ENCODE data around the gene ZSCAN31. TPM values are rescaled to one million over a fixed set of nuclear protein-coding genes. Genes with fewer than 3 reads are reported as not detected.

The ZSCAN31 gene
- total and polyA plus RNA-seq, 9 of the 15 experiments (the other 6 are each of a cell fraction or from before 2014, with no cell fraction given): 3.9 to 12.1 (median 7.0) TPM

DNA sequence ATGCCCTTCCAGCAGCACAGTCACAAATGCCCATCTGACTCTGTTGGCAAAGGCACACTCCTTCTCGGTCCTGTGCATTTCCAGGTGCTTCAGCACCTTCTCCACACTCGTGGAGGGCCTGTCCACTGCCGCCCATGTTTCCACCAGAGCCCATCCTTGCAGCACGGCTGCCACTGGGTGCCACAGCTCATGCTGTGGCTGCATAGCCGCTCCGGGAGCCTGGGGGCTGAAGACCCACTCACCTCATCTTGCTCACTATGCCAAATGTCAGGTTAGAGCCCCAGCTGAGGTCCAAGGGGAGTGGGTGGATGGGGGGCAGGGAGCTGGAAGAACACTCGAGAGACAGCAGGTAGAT is 20.7 kb upstream of the ZSCAN31 start:
- Histone ChIP-seq H3K4me2 (ENCODE audit: insufficient read depth, low read length) (peak overlapping the region; percentile 95), H3K79me2 (ENCODE audit: control insufficient read depth, insufficient read depth, low read length) (peaks cover 62% of the 10 kb centered on the region), H3K27me3 (ENCODE audit: control insufficient read depth in 2 of 2, insufficient read depth in 2 of 2, low read length in 2 of 2) (no peaks in the 10 kb centered on the region; a peak in 1 of 5 replicates), H3K9me3 (replicated peaks; ENCODE audit: control insufficient read depth, insufficient read depth, low read depth, low read length) (no peaks in the 10 kb centered on the region; the same call in 1 of the 2 replicates), H3K4me3 (no peak overlapping the region), H4K20me1 (replicated peaks; ENCODE audit: control insufficient read depth, insufficient read depth, low read length) (no peaks in the 10 kb centered on the region), H3K36me3 (ENCODE audit: control insufficient read depth, insufficient read depth, low read length) (peaks cover 30% of the 10 kb centered on the region), H2AFZ (ENCODE audit: low read depth, low read length) (no peak overlapping the region), H3K9ac (ENCODE audit: insufficient read depth in 1 of 2, low read depth in 2 of 2, low read length in 2 of 2) (peak overlapping the region; percentile 68 to 79), H3K4me1 (replicated peaks in 1 of 2; ENCODE audit: control insufficient read depth in 2 of 2, insufficient read depth in 2 of 2, low read length in 2 of 2) (peaks cover 41 to 48% of the 10 kb centered on the region in 2 experiments), H3K27ac (ENCODE audit: extremely low read depth, low read depth, low read length) (peak overlapping the region; percentile 76; the same call in 2 of the 3 replicates), H3K9me1 (ENCODE audit: control insufficient read depth, insufficient read depth, low read length) (no peaks in the 10 kb centered on the region)
- ChIA-PET CTCF (ENCODE audit: low intra/inter-chr PET ratio) (interaction anchor here (0.6 to 1.7 kb wide), 5 partner anchors 133 to 1167 kb away, joined by 3 to 12 read pairs (median 3); no protein-coding TSS in a partner anchor), POLR2A (interaction anchor here (0.6 to 5.3 kb wide), 30 partner anchors 9 to 729 kb away, joined by 3 to 80 read pairs (median 4); partner anchors contain the start of genes PGBD1, ZKSCAN8, ZSCAN26 and ZSCAN31)
- DNase-seq (ENCODE audit: extremely low read depth in 1 of 4, low spot score in 3 of 4): no peak
- no TSS peak for BruUV-seq (replicated peaks)
- intact Hi-C loops (cut with micrococcal nuclease): loop anchor here (1.0 to 10.0 kb wide), 4 partner anchors 220 to 522 kb away; a partner anchor contains a TSS
- in situ Hi-C loops (cut with MboI): loop anchor here (5.0 kb wide), 1 partner anchor 219 kb away; no protein-coding TSS in a partner anchor
- no peak for ATAC-seq
- 64% methylated on average over 7 of the region's 7 CpGs for WGBS (ENCODE audit: insufficient coverage, low coverage, missing lambda C conversion rate)
- no peak for FAIRE-seq
- TF ChIP-seq SMARCE1 (IDR thresholded peaks at IDR 0.05) (no peak), ZSCAN29 (IDR thresholded peaks at IDR 0.05) (no peak), CBFB (CRISPR knock-in tag; IDR thresholded peaks at IDR 0.05) (0 out of 2 replicates have a peak, but pooled peaks have one; percentile 42), EGR1 (conservative IDR thresholded peaks at IDR 0.05) (peak; percentile 15; the same call in 1 of the 2 replicates), SMAD1 (IDR thresholded peaks at IDR 0.05; ENCODE audit: low read depth, low read length, partially characterized antibody) (no peak), ELF1 (tag; IDR thresholded peaks at IDR 0.05) (peak; percentile 8; the same call in 1 of the 2 replicates)
- TF ChIP-seq, protein P1, sequence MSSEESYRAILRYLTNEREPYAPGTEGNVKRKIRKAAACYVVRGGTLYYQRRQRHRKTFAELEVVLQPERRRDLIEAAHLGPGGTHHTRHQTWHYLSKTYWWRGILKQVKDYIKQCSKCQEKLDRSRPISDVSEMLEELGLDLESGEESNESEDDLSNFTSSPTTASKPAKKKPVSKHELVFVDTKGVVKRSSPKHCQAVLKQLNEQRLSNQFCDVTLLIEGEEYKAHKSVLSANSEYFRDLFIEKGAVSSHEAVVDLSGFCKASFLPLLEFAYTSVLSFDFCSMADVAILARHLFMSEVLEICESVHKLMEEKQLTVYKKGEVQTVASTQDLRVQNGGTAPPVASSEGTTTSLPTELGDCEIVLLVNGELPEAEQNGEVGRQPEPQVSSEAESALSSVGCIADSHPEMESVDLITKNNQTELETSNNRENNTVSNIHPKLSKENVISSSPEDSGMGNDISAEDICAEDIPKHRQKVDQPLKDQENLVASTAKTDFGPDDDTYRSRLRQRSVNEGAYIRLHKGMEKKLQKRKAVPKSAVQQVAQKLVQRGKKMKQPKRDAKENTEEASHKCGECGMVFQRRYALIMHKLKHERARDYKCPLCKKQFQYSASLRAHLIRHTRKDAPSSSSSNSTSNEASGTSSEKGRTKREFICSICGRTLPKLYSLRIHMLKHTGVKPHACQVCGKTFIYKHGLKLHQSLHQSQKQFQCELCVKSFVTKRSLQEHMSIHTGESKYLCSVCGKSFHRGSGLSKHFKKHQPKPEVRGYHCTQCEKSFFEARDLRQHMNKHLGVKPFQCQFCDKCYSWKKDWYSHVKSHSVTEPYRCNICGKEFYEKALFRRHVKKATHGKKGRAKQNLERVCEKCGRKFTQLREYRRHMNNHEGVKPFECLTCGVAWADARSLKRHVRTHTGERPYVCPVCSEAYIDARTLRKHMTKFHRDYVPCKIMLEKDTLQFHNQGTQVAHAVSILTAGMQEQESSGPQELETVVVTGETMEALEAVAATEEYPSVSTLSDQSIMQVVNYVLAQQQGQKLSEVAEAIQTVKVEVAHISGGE (CRISPR knock-in tag; IDR thresholded peaks at IDR 0.05): peak in 1 of 3 experiments; percentile 47; a peak in 1 of 6 replicates
- TF ChIP-seq, protein P2, sequence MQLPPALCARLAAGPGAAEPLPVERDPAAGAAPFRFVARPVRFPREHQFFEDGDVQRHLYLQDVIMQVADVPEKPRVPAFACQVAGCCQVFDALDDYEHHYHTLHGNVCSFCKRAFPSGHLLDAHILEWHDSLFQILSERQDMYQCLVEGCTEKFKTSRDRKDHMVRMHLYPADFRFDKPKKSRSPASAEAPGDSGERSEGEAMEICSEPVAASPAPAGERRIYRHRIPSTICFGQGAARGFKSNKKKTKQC (CRISPR knock-in tag; IDR thresholded peaks at IDR 0.05): 0 out of 2 replicates have a peak, but pooled peaks have one; percentile 39
- TF ChIP-seq, protein P3, sequence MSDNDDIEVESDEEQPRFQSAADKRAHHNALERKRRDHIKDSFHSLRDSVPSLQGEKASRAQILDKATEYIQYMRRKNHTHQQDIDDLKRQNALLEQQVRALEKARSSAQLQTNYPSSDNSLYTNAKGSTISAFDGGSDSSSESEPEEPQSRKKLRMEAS (CRISPR knock-in tag; IDR thresholded peaks at IDR 0.05): peak; percentile 45; the same call in 1 of the 2 replicates
- TF ChIP-seq, protein P4, sequence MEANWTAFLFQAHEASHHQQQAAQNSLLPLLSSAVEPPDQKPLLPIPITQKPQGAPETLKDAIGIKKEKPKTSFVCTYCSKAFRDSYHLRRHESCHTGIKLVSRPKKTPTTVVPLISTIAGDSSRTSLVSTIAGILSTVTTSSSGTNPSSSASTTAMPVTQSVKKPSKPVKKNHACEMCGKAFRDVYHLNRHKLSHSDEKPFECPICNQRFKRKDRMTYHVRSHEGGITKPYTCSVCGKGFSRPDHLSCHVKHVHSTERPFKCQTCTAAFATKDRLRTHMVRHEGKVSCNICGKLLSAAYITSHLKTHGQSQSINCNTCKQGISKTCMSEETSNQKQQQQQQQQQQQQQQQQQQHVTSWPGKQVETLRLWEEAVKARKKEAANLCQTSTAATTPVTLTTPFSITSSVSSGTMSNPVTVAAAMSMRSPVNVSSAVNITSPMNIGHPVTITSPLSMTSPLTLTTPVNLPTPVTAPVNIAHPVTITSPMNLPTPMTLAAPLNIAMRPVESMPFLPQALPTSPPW (CRISPR knock-in tag; IDR thresholded peaks at IDR 0.05): 0 out of 2 replicates have a peak, but pooled peaks have one; percentile 2
- TF ChIP-seq, protein P5, sequence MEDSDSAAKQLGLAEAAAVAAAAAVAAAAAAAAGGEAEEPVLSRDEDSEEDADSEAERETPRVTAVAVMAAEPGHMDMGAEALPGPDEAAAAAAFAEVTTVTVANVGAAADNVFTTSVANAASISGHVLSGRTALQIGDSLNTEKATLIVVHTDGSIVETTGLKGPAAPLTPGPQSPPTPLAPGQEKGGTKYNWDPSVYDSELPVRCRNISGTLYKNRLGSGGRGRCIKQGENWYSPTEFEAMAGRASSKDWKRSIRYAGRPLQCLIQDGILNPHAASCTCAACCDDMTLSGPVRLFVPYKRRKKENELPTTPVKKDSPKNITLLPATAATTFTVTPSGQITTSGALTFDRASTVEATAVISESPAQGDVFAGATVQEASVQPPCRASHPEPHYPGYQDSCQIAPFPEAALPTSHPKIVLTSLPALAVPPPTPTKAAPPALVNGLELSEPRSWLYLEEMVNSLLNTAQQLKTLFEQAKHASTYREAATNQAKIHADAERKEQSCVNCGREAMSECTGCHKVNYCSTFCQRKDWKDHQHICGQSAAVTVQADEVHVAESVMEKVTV (CRISPR knock-in tag; IDR thresholded peaks at IDR 0.05): no peak
- TF ChIP-seq, protein P6, sequence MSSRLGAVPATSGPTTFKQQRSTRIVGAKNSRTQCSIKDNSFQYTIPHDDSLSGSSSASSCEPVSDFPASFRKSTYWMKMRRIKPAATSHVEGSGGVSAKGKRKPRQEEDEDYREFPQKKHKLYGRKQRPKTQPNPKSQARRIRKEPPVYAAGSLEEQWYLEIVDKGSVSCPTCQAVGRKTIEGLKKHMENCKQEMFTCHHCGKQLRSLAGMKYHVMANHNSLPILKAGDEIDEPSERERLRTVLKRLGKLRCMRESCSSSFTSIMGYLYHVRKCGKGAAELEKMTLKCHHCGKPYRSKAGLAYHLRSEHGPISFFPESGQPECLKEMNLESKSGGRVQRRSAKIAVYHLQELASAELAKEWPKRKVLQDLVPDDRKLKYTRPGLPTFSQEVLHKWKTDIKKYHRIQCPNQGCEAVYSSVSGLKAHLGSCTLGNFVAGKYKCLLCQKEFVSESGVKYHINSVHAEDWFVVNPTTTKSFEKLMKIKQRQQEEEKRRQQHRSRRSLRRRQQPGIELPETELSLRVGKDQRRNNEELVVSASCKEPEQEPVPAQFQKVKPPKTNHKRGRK (tag; IDR thresholded peaks at IDR 0.05): no peak

Data from K562 (cell line).